Vagina (tissue), 2 donors: ENCODE results near the gene PTMS.

Experiments
- CTCF ChIP-seq, 3 experiments: fragments of 450-650 bp in 2 of 3; fragments of 200-600 bp in 1 of 3; sonication (generic) in 1 of 3; IDR thresholded peaks; one replicate each; pipeline ENCODE4 v1.5.1; 2017 to 2019; ENCODE audit warnings: antibody characterized with exemption in 3 of 3, mild to moderate bottlenecking in 2 of 3, moderate library complexity in 2 of 3
- POLR2AphosphoS5 ChIP-seq, 2 donors: sonication (generic); formaldehyde crosslinking; IDR thresholded peaks; one replicate each; pipeline ENCODE4 v1.9.0; 2017; ENCODE audit warnings: antibody characterized with exemption in 2 of 2, mild to moderate bottlenecking in 2 of 2, low read depth in 1 of 2; ENCODE audit not compliant: insufficient read depth in 1 of 2

GRCh38 chr12:6784761-6785160 lies 18.6 kb downstream of the PTMS start:
- TF ChIP-seq CTCF (IDR thresholded peaks at IDR 0.05): no peak
- TF ChIP-seq POLR2AphosphoS5 (IDR thresholded peaks at IDR 0.05; ENCODE audit: insufficient read depth in 1 of 2, low read depth in 1 of 2): no peak
